Measurements from ENCODE around the gene SUN5.

SUN5 gene

GRCh38 chr20:32941155-32941885 lies 62.9 kb downstream of the SUN5 start:
- TF ChIP-seq EGR1 (IDR thresholded peaks at IDR 0.05) = no peak
- no peak for TF ChIP-seq TCF12 (IDR thresholded peaks at IDR 0.05; ENCODE audit: low read depth)
- TF ChIP-seq, protein P1, sequence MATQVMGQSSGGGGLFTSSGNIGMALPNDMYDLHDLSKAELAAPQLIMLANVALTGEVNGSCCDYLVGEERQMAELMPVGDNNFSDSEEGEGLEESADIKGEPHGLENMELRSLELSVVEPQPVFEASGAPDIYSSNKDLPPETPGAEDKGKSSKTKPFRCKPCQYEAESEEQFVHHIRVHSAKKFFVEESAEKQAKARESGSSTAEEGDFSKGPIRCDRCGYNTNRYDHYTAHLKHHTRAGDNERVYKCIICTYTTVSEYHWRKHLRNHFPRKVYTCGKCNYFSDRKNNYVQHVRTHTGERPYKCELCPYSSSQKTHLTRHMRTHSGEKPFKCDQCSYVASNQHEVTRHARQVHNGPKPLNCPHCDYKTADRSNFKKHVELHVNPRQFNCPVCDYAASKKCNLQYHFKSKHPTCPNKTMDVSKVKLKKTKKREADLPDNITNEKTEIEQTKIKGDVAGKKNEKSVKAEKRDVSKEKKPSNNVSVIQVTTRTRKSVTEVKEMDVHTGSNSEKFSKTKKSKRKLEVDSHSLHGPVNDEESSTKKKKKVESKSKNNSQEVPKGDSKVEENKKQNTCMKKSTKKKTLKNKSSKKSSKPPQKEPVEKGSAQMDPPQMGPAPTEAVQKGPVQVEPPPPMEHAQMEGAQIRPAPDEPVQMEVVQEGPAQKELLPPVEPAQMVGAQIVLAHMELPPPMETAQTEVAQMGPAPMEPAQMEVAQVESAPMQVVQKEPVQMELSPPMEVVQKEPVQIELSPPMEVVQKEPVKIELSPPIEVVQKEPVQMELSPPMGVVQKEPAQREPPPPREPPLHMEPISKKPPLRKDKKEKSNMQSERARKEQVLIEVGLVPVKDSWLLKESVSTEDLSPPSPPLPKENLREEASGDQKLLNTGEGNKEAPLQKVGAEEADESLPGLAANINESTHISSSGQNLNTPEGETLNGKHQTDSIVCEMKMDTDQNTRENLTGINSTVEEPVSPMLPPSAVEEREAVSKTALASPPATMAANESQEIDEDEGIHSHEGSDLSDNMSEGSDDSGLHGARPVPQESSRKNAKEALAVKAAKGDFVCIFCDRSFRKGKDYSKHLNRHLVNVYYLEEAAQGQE (IDR thresholded peaks at IDR 0.05; ENCODE audit: low read depth) = no peak
- TF ChIP-seq NFIC (IDR thresholded peaks at IDR 0.05) = no peak
- no peak for TF ChIP-seq CREB1 (IDR thresholded peaks at IDR 0.05; ENCODE audit: low read depth)
- TF ChIP-seq YY1 (IDR thresholded peaks at IDR 0.05; ENCODE audit: low read depth) = no peak
- no peak for TF ChIP-seq ZBTB7A (IDR thresholded peaks at IDR 0.05; ENCODE audit: low read depth)
- TF ChIP-seq TEAD4 (IDR thresholded peaks at IDR 0.05) = no peak
- no peak for TF ChIP-seq RAD21 (IDR thresholded peaks at IDR 0.05; ENCODE audit: low read depth)
- TF ChIP-seq, protein P2, sequence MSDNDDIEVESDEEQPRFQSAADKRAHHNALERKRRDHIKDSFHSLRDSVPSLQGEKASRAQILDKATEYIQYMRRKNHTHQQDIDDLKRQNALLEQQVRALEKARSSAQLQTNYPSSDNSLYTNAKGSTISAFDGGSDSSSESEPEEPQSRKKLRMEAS (IDR thresholded peaks at IDR 0.05) = no peak
- no peak for TF ChIP-seq CEBPB (IDR thresholded peaks at IDR 0.05)
- TF ChIP-seq FOXM1 (IDR thresholded peaks at IDR 0.05; ENCODE audit: borderline replicate concordance, low read depth) = no peak

DNA sequence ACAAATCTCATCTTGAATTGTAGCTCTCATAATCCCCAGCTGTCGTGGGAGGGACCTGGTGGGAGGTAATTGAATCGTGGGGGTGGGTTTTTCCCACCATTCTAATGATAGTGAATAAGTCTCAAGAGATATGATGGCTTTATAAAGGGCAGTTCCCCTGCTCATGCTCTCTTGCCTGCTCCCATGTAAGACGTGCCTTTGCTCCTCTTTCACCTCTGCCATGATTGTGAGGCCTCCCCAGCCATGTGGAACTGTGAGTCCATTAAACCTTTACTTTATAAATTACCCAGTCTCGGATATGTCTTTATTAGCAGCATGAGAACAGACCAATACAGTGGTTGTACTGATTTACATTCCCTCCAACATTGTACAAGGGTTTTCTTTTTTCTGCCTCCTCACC lies 69.7 kb downstream of the SUN5 start:
- TF ChIP-seq, protein P2 (IDR thresholded peaks at IDR 0.05) = no peak
- TF ChIP-seq, protein P1 (IDR thresholded peaks at IDR 0.05; ENCODE audit: low read depth) = no peak
- TF ChIP-seq CREB1 (IDR thresholded peaks at IDR 0.05; ENCODE audit: low read depth) (no peak), CEBPB (IDR thresholded peaks at IDR 0.05) (no peak), TEAD4 (IDR thresholded peaks at IDR 0.05) (no peak), FOXM1 (IDR thresholded peaks at IDR 0.05; ENCODE audit: borderline replicate concordance, low read depth) (no peak), YY1 (IDR thresholded peaks at IDR 0.05; ENCODE audit: low read depth) (no peak), USF1 (IDR thresholded peaks at IDR 0.05) (no peak), NFIC (IDR thresholded peaks at IDR 0.05) (no peak), TCF12 (IDR thresholded peaks at IDR 0.05; ENCODE audit: low read depth) (no peak)

All from Ishikawa (cell line).